ENCODE data around the gene RNU6-9.

GRCh38 chr19:900043-900301 is 6.7 kb downstream of the RNU6-9 start:
- TF ChIP-seq CTCF (CRISPR knock-in tag; IDR thresholded peaks at IDR 0.05), result no peak
- no peak for TF ChIP-seq MED8 (CRISPR knock-in tag; IDR thresholded peaks at IDR 0.05; ENCODE audit: insufficient replicate concordance)
- TF ChIP-seq KLF16 (CRISPR knock-in tag; IDR thresholded peaks at IDR 0.05), result no peak

Data from HepG2 (cell line).